ENCODE results near the gene GRIP1.

GRCh38 chr12:66495709-66496108 is 183.2 kb downstream of the GRIP1 start:
- TF ChIP-seq CTCF (IDR thresholded peaks at IDR 0.05; ENCODE audit: insufficient read depth, low read length, poor library complexity, severe bottlenecking) (no peak), EZH2phosphoT487 (conservative IDR thresholded peaks at IDR 0.05; ENCODE audit: low read length) (no peak)

Data from SU-DHL-6 (cell line).